Measurements from ENCODE around the gene SMYD3.

DNA sequence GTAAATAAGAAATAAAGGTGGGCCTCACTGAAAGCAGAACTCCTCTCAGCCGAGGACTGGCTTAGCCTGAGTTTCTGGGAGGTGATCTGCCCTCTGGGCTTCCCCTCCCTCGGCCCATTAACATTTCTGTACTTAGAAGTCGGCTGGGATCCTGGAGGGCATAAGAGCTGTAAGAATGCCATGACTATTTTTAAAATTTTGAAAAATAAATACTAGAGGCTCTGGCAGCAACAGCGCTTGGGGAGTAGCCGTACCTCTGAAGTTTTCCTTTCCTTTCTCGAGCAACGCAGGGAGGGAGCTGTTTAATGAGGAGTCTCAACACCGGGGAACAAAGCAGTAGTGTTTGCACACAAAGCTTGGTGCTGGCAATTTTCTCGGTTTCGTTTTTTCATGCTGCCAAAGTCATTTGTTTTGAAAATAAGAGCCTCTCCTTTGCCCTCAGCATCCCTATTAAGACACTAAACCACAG is 498.7 kb downstream of the SMYD3 start:
- no peak for TF ChIP-seq SCRT2 (tag by site-specific recombination; IDR thresholded peaks at IDR 0.05)
- TF ChIP-seq, protein P1, sequence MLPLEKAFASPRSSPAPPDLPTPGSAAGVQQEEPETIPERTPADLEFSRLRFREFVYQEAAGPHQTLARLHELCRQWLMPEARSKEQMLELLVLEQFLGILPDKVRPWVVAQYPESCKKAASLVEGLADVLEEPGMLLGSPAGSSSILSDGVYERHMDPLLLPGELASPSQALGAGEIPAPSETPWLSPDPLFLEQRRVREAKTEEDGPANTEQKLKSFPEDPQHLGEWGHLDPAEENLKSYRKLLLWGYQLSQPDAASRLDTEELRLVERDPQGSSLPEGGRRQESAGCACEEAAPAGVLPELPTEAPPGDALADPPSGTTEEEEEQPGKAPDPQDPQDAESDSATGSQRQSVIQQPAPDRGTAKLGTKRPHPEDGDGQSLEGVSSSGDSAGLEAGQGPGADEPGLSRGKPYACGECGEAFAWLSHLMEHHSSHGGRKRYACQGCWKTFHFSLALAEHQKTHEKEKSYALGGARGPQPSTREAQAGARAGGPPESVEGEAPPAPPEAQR (tag by site-specific recombination; IDR thresholded peaks at IDR 0.05), result no peak
- TF ChIP-seq ZNF24 (tag by site-specific recombination; IDR thresholded peaks at IDR 0.05), result no peak
- TF ChIP-seq, protein P2, sequence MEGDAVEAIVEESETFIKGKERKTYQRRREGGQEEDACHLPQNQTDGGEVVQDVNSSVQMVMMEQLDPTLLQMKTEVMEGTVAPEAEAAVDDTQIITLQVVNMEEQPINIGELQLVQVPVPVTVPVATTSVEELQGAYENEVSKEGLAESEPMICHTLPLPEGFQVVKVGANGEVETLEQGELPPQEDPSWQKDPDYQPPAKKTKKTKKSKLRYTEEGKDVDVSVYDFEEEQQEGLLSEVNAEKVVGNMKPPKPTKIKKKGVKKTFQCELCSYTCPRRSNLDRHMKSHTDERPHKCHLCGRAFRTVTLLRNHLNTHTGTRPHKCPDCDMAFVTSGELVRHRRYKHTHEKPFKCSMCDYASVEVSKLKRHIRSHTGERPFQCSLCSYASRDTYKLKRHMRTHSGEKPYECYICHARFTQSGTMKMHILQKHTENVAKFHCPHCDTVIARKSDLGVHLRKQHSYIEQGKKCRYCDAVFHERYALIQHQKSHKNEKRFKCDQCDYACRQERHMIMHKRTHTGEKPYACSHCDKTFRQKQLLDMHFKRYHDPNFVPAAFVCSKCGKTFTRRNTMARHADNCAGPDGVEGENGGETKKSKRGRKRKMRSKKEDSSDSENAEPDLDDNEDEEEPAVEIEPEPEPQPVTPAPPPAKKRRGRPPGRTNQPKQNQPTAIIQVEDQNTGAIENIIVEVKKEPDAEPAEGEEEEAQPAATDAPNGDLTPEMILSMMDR (tag by site-specific recombination; IDR thresholded peaks at IDR 0.05), result no peak
- no peak for TF ChIP-seq ZBTB7A (tag by site-specific recombination; IDR thresholded peaks at IDR 0.05; ENCODE audit: low read depth)
- TF ChIP-seq ZNF174 (tag by site-specific recombination; IDR thresholded peaks at IDR 0.05), result no peak
